ENCODE data around the gene SLX9. TPM values are rescaled to one million over a fixed set of nuclear protein-coding genes. Genes with fewer than 3 reads are reported as not detected.

SLX9 gene
- total RNA-seq, 1 experiment from 2014 or later: 74.3 TPM

DNA sequence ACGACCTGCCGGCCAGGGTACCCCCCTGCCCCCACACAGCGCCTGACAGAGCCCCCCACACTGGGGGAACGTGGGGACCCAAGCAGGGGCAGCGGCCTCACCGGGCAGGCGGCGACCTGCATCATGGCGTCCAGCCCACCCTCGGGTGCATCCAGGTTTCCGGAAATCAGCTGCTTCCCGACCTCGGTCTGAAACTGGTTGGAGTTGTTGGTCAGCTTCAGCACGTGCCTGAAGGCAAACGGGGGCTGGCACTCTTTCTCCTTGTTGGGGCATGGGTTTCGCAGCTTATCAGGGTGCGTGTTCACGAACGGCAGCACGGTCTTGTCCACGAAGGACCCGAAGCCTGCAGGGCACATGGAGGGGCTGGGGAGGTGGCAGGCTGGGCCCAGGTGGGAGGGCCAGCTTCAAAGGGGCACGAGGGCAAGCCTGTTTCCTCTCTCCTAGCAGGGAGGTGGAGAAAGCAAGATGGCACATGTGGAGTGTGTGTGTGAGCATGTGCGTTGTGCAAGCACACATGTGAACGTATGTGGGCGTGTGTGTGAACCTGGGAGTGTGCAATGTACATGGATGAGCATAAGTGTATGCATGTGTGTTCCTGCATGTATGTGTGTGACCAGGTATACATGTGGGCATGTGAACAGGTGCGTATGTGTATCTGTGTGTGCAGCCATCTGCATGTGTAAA, 38.3 kb upstream of the SLX9 start:
- H2AK5ac ChIP-seq (ENCODE audit: insufficient read length, low read length): no peak overlapping the region
- no peak overlapping the region for H3K9ac ChIP-seq (ENCODE audit: extremely low read depth, insufficient read length, low read length)
- H3K18ac ChIP-seq (ENCODE audit: insufficient read length, low read depth, low read length): no peak overlapping the region
- Mint-ChIP-seq H3K4me1 (peaks cover 10 to 15% of the 10 kb centered on the region in 2 experiments), H3K27ac (no peak overlapping the region), H3K4me3 (no peak overlapping the region), H3K36me3 (ENCODE audit: insufficient read depth in 1 of 3, low read depth in 3 of 3) (no peaks in the 10 kb centered on the region), H3K9me3 (no peaks in the 10 kb centered on the region; a peak in 3 of 5 replicates), H3K27me3 (ENCODE audit: low read depth) (peaks cover 4% of the 10 kb centered on the region)
- no peaks in the 10 kb centered on the region for H3K9me3 ChIP-seq (ENCODE audit: control insufficient read depth, low read depth, low read length)
- no peak overlapping the region for H3K4me2 ChIP-seq (ENCODE audit: insufficient read depth, insufficient read length, low read length)
- H3K4ac ChIP-seq (ENCODE audit: low read depth, low read length): no peak overlapping the region
- no peak overlapping the region for H4K91ac ChIP-seq (ENCODE audit: insufficient read length, low read depth, low read length)
- no CpG with 5 or more reads among the region's 27 CpGs for WGBS (ENCODE audit: extremely low coverage, insufficient read length, low lambda C conversion rate)
- no peaks in the 10 kb centered on the region for H3K23me2 ChIP-seq (ENCODE audit: insufficient read length, low read depth, low read length, poor library complexity, severe bottlenecking)
- H3K79me2 ChIP-seq (ENCODE audit: insufficient read depth, low read length): no peaks in the 10 kb centered on the region
- H3K56ac ChIP-seq (ENCODE audit: insufficient read length, low read depth, low read length): no peak overlapping the region
- H4K20me1 ChIP-seq (ENCODE audit: control insufficient read depth, insufficient read depth, insufficient read length): peaks cover 6% of the 10 kb centered on the region
- no peak overlapping the region for H3K23ac ChIP-seq (ENCODE audit: insufficient read length, low read depth, low read length)
- no peak overlapping the region for H4K5ac ChIP-seq (ENCODE audit: insufficient read length, low read depth, low read length)
- H2BK20ac ChIP-seq (ENCODE audit: low read depth, low read length, poor library complexity, severe bottlenecking): no peak overlapping the region
- no peak for DNase-seq
- H2BK15ac ChIP-seq (ENCODE audit: low read depth, low read length): no peak overlapping the region
- no peak overlapping the region for H4K8ac ChIP-seq (replicated peaks; ENCODE audit: insufficient read length, low read depth, low read length)
- TF ChIP-seq, protein P1, sequence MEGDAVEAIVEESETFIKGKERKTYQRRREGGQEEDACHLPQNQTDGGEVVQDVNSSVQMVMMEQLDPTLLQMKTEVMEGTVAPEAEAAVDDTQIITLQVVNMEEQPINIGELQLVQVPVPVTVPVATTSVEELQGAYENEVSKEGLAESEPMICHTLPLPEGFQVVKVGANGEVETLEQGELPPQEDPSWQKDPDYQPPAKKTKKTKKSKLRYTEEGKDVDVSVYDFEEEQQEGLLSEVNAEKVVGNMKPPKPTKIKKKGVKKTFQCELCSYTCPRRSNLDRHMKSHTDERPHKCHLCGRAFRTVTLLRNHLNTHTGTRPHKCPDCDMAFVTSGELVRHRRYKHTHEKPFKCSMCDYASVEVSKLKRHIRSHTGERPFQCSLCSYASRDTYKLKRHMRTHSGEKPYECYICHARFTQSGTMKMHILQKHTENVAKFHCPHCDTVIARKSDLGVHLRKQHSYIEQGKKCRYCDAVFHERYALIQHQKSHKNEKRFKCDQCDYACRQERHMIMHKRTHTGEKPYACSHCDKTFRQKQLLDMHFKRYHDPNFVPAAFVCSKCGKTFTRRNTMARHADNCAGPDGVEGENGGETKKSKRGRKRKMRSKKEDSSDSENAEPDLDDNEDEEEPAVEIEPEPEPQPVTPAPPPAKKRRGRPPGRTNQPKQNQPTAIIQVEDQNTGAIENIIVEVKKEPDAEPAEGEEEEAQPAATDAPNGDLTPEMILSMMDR (conservative IDR thresholded peaks at IDR 0.05): no peak
- H2BK5ac ChIP-seq (ENCODE audit: insufficient read length, low read length): no peak overlapping the region
- no peaks in the 10 kb centered on the region; the same call in 1 of the 2 replicates for H3K4me1 ChIP-seq (ENCODE audit: insufficient read depth, low read length)
- H2BK120ac ChIP-seq (ENCODE audit: low read depth, low read length, poor library complexity, severe bottlenecking): no peak overlapping the region
- no peak overlapping the region for H3K14ac ChIP-seq (ENCODE audit: insufficient read depth, low read length)
- H3T11ph ChIP-seq (ENCODE audit: low read length): no peak overlapping the region
- H3K79me1 ChIP-seq (ENCODE audit: insufficient read depth, low read depth, low read length, poor library complexity, severe bottlenecking): no peaks in the 10 kb centered on the region
- H3K27ac ChIP-seq (ENCODE audit: insufficient read length, low read depth, low read length): no peak overlapping the region
- H2AFZ ChIP-seq (ENCODE audit: low read length): no peak overlapping the region
- no peaks in the 10 kb centered on the region for H3K27me3 ChIP-seq (ENCODE audit: insufficient read depth, low read length)
- no peak overlapping the region for H2BK12ac ChIP-seq (ENCODE audit: insufficient read length, low read depth, low read length)
